ENCODE data around the gene GALNT2. TPM values are rescaled to one million over a fixed set of nuclear protein-coding genes. Genes with fewer than 3 reads are reported as not detected.

The GALNT2 gene
- total and polyA plus RNA-seq, 10 donors, result 7.9 to 44.8 (median 36.9) TPM

DNA sequence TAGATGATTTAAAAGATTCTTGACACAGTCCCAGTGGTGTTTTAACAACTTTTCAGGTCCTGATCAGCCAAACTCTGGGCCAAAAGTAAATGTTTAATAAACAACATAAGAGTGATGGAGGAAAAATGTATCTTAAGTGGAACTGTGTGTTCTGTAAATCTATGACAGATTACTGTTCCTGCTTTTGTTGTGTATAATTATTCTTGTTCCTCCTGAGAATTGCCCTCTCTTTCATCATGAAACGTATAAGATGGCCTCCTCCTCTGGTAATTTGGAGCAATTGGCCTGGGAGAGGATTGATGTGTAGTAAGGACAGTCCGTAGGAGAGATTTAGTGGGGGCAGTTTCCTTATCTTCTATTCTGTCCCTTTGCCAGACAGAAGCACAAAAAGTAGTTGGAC is 34.5 kb downstream of the GALNT2 start:
- Histone ChIP-seq H3K36me3 (no peaks in the 10 kb centered on the region), H3K27ac (peak overlapping the region in 2 of 8 donors; percentile 7 to 47), H3K27me3 (replicated peaks in 1 of 7) (no peaks in the 10 kb centered on the region), H3K4me3 (no peak overlapping the region), H3K9me3 (no peaks in the 10 kb centered on the region), H3K4me1 (peaks cover 27 to 55% (median 38%) of the 10 kb centered on the region in 6 donors)
- intact Hi-C loops (cut with DNase I; ENCODE audit: low total_unique reads), result no loop called here
- 58 to 70% (median 68%) methylated on average over 2 of the region's 2 CpGs for WGBS, 5 donors
- no peak for DNase-seq
- TF ChIP-seq POLR2AphosphoS5 (IDR thresholded peaks at IDR 0.05) (no peak), POLR2A (IDR thresholded peaks at IDR 0.05) (no peak)
- TF ChIP-seq, protein P1, sequence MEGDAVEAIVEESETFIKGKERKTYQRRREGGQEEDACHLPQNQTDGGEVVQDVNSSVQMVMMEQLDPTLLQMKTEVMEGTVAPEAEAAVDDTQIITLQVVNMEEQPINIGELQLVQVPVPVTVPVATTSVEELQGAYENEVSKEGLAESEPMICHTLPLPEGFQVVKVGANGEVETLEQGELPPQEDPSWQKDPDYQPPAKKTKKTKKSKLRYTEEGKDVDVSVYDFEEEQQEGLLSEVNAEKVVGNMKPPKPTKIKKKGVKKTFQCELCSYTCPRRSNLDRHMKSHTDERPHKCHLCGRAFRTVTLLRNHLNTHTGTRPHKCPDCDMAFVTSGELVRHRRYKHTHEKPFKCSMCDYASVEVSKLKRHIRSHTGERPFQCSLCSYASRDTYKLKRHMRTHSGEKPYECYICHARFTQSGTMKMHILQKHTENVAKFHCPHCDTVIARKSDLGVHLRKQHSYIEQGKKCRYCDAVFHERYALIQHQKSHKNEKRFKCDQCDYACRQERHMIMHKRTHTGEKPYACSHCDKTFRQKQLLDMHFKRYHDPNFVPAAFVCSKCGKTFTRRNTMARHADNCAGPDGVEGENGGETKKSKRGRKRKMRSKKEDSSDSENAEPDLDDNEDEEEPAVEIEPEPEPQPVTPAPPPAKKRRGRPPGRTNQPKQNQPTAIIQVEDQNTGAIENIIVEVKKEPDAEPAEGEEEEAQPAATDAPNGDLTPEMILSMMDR (IDR thresholded peaks at IDR 0.05 in 8 of 11, conservative IDR thresholded peaks at IDR 0.05 in 3 of 11), result no peak

DNA sequence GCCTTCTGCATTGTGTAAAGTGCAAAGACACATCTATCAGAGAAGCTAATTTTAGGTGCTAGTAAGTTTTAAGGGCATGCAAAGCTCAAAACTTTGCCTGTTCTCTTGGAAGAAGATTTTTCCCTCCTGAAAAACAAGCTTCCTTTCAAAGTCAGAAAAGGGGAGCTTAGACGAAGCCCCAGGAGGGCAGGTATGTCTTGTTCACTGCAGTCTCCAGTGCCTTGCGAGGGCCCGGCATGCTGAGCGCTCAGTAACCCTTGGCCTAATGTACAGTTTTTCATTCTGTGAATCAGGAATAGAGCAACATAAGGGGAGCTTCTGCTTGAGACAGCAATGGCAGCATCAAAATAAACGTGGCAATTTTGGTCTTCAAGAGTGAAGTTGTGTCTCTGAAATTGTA is 35.0 kb downstream of the GALNT2 start:
- Histone ChIP-seq H3K27me3 (replicated peaks in 1 of 7) (no peaks in the 10 kb centered on the region), H3K9me3 (no peaks in the 10 kb centered on the region), H3K4me3 (no peak overlapping the region), H3K27ac (peak overlapping the region in 1 of 8 donors; percentile 47), H3K36me3 (no peaks in the 10 kb centered on the region), H3K4me1 (peaks cover 27 to 60% (median 43%) of the 10 kb centered on the region in 6 donors)
- intact Hi-C loops (cut with DNase I; ENCODE audit: low total_unique reads), result no loop called here
- WGBS, 5 donors, result 88 to 92% (median 90%) methylated on average over 5 of the region's 5 CpGs
- TF ChIP-seq, protein P1 (IDR thresholded peaks at IDR 0.05 in 8 of 11, conservative IDR thresholded peaks at IDR 0.05 in 3 of 11), result no peak
- TF ChIP-seq POLR2A (IDR thresholded peaks at IDR 0.05), result no peak
- DNase-seq, result no peak

DNA sequence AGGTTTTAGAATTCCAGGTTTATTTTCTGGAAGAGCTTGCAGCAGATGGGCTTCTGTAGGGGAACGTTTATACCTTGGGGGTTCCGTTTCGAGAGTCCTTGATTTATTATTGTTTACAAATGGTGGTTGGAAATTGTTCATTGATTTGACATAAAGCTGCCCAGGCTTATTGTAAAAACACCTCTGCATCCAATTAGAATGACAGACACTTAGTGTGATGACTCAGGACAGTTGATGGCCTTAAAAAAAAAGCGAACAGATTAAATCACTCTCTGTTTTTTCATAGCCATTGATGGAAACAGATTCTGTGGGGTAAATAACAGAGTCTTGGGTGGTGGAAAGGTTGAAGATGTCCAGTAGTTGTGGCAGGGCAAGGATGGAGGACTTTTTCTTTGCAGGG is 35.4 kb downstream of the GALNT2 start:
- H3K27ac ChIP-seq, result no peak overlapping the region
- WGBS, 5 donors, result 91 to 97% (median 95%) methylated on average over 4 of the region's 4 CpGs
- TF ChIP-seq POLR2A (IDR thresholded peaks at IDR 0.05), result no peak
- TF ChIP-seq, protein P1 (IDR thresholded peaks at IDR 0.05 in 8 of 11, conservative IDR thresholded peaks at IDR 0.05 in 3 of 11), result no peak
- TF ChIP-seq POLR2AphosphoS5 (IDR thresholded peaks at IDR 0.05), result no peak
- intact Hi-C loops (cut with DNase I; ENCODE audit: low total_unique reads), result no loop called here
- H3K4me3 ChIP-seq, result no peak overlapping the region
- H3K9me3 ChIP-seq, result no peaks in the 10 kb centered on the region
- no peaks in the 10 kb centered on the region for H3K36me3 ChIP-seq
- DNase-seq, result no peak
- H3K27me3 ChIP-seq (replicated peaks in 1 of 7), result no peaks in the 10 kb centered on the region
- peaks cover 27 to 62% (median 44%) of the 10 kb centered on the region in 6 donors for H3K4me1 ChIP-seq

DNA sequence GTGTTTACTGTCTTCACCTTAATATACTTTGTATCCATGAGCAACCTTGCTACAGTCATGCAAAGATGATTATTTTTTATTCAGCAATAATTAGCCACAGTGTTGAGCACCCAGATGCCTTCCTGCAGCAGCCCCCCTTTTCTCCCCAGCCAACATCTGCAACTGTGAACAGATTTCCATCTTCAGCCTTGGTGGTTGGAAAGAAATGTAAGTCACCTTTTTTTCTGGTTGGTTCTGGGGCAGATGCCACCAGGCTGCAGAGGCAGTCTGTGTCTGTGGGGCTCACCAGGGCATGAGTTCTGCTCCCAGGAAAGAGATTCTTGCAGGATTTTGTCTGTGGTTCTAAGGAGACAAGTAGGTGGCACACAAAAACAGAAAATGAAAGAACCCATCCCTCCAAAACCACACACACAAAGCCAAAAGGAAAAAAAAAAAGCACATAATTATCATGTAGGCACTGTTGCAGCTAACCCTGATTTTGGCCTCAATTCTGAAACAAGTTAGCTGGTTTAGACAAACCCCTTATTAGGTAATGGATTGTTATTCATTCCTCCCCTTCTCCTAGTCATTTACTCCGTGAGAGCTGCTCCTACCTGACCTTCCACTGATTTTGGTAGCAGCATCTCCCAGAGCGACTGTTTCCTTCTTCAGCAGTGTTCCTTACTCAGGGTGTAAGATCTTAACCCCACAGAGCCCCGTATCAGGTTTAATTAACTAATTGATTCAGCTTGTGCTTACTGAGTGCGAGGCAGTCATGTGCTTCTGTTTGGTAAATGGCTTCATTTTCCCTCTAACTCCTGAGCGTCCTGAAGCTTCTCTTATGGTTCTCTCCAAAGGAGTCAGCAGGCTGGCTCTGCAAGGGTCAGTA is 36.5 kb downstream of the GALNT2 start:
- H3K9me3 ChIP-seq, result no peaks in the 10 kb centered on the region
- no peaks in the 10 kb centered on the region for H3K27me3 ChIP-seq (replicated peaks in 1 of 7)
- H3K4me3 ChIP-seq, result no peak overlapping the region
- intact Hi-C loops (cut with DNase I; ENCODE audit: low total_unique reads), result no loop called here
- peaks cover 27 to 62% (median 47%) of the 10 kb centered on the region in 6 donors for H3K4me1 ChIP-seq
- DNase-seq, result no peak
- TF ChIP-seq POLR2A (IDR thresholded peaks at IDR 0.05) (no peak), POLR2AphosphoS5 (IDR thresholded peaks at IDR 0.05) (no peak)
- TF ChIP-seq, protein P1 (IDR thresholded peaks at IDR 0.05 in 8 of 11, conservative IDR thresholded peaks at IDR 0.05 in 3 of 11), result no peak
- no peaks in the 10 kb centered on the region for H3K36me3 ChIP-seq
- 70 to 89% (median 72%) methylated on average over 5 of the region's 5 CpGs for WGBS, 5 donors
- peak overlapping the region in 1 of 8 donors; percentile 22 for H3K27ac ChIP-seq

Measured in spleen (tissue), 11 donors.